GM12878 (cell line): ENCODE data around the gene NDUFC2. TPM values are rescaled to one million over a fixed set of nuclear protein-coding genes. Genes with fewer than 3 reads are reported as not detected.

ENCODE experiments used
- ATAC-seq: fragments of 200-7000 bp; cut with Tn5 transposase; 3 replicates; pipeline ENCODE4 v1.9.1; 2020; ENCODE audit warnings: mild to moderate bottlenecking, moderate library complexity
- BruUV-seq: library from RNA; stranded (reverse); fragments of 400-500 nt; replicated peaks from 2 replicates; lab custom pipeline; 2021; lab: Mats Ljungman, UMichigan
- CTCF ChIA-PET: fragments of 300-600 bp; sonication (Branson Sonifier 250); formaldehyde crosslinking; extraction: SDS; loops from one replicate; lab custom pipeline; 2021; ENCODE audit warnings: inconsistent platforms; lab: Yijun Ruan, JAX
- POLR2A ChIA-PET: fragments of 350-600 bp; formaldehyde crosslinking; extraction: SDS; loops from one replicate; lab custom pipeline; 2021; ENCODE audit warnings: inconsistent platforms; lab: Charles Lee
- RAD21 ChIA-PET: fragments of 300-600 bp; sonication (Branson Sonifier 250); formaldehyde crosslinking; loops from one replicate; lab custom pipeline; 2023; ENCODE audit warnings: antibody characterized with exemption; ENCODE audit not compliant: unreplicated experiment; lab: Charles Lee
- SMC1A ChIA-PET: fragments of 300-600 bp; sonication (Branson Sonifier 250); formaldehyde crosslinking; loops from one replicate; lab custom pipeline; 2023; ENCODE audit not compliant: unreplicated experiment, uncharacterized antibody; lab: Charles Lee
- DNase-seq: peaks from one replicate; pipeline ENCODE4 v3.0.0-alpha.2; 2011; ENCODE audit warnings: low read depth, low spot score
- FAIRE-seq: peaks from 3 replicates; lab custom pipeline; 2011; peaks lifted over from hg19 to GRCh38; lab: Jason Lieb, UNC
- H2AFZ ChIP-seq: 2 replicates; pipeline ENCODE4 v1.6.0; 2011; ENCODE audit warnings: low read depth, low read length, control low read depth; ENCODE audit not compliant: control insufficient read depth
- H3K27ac ChIP-seq: 2 replicates; pipeline ENCODE4 v1.5.1; 2011; ENCODE audit warnings: control low read depth; ENCODE audit not compliant: control insufficient read depth, insufficient read depth
- H3K27me3 ChIP-seq, 2 experiments: replicated peaks in 1 of 2; 2 replicates each; pipeline versions ENCODE4 v1.6.0 to v1.6.1; 2011; ENCODE audit warnings: low read length in 1 of 2; ENCODE audit not compliant: control insufficient read depth in 2 of 2, insufficient read depth in 2 of 2
- H3K36me3 ChIP-seq, 2 experiments: 2 replicates each; pipeline ENCODE4 v1.5.1; 2011; ENCODE audit warnings: low read length in 1 of 2; ENCODE audit not compliant: control insufficient read depth in 2 of 2, insufficient read depth in 2 of 2
- H3K4me1 ChIP-seq: 2 replicates; pipeline ENCODE4 v1.6.1; 2011; ENCODE audit warnings: mild to moderate bottlenecking, low read length, moderate library complexity, mixed read lengths; ENCODE audit not compliant: control insufficient read depth, insufficient read depth
- H3K4me2 ChIP-seq: 2 replicates; pipeline ENCODE4 v1.6.0; 2011; ENCODE audit warnings: control low read depth; ENCODE audit not compliant: control insufficient read depth, insufficient read depth
- H3K4me3 ChIP-seq: fragments of 200-600 bp; sonication (generic); 2 replicates; pipeline ENCODE4 v1.5.1; 2016
- H3K79me2 ChIP-seq: 2 replicates; pipeline ENCODE4 v1.6.0; 2011; ENCODE audit warnings: low read length; ENCODE audit not compliant: control insufficient read depth, insufficient read depth
- H3K9ac ChIP-seq: 2 replicates; pipeline ENCODE4 v1.8.0; 2011; ENCODE audit warnings: low read length, control low read depth, mixed read lengths; ENCODE audit not compliant: control insufficient read depth, insufficient read depth
- H3K9me3 ChIP-seq: replicated peaks from 3 replicates; pipeline ENCODE4 v1.5.1; 2011; ENCODE audit warnings: mild to moderate bottlenecking, low read length; ENCODE audit not compliant: control insufficient read depth, insufficient read depth
- H4K20me1 ChIP-seq: 2 replicates; pipeline ENCODE4 v1.6.0; 2011; ENCODE audit not compliant: control insufficient read depth, insufficient read depth
- ATF7 ChIP-seq: fragments of 450-650 bp; IDR thresholded peaks from 2 replicates; pipeline ENCODE4 v1.6.1; 2016; ENCODE audit warnings: low read depth, mild to moderate bottlenecking
- BHLHE40 ChIP-seq, 2 experiments: fragments of 450-650 bp in 1 of 2; IDR thresholded peaks; 2 replicates each; pipeline ENCODE4 v1.6.1; 2011 to 2017; ENCODE audit warnings: low read depth in 2 of 2, borderline replicate concordance in 1 of 2, improper control_type of control experiment in 1 of 2, low read length in 1 of 2, mild to moderate bottlenecking in 1 of 2
- CREB1 ChIP-seq: IDR thresholded peaks from 2 replicates; pipeline ENCODE4 v1.6.1; 2012; ENCODE audit warnings: low read depth, mild to moderate bottlenecking, inconsistent platforms
- DPF2 ChIP-seq: fragments of 450-650 bp; IDR thresholded peaks from 2 replicates; pipeline ENCODE4 v1.6.1; 2017; ENCODE audit warnings: mild to moderate bottlenecking
- ESRRA ChIP-seq: IDR thresholded peaks from 2 replicates; pipeline ENCODE4 v1.6.1; 2012; ENCODE audit warnings: mild to moderate bottlenecking, low read length, improper control_type of control experiment
- GABPA ChIP-seq: IDR thresholded peaks from 2 replicates; pipeline ENCODE4 v1.6.1; 2014; ENCODE audit warnings: antibody characterized with exemption, low read depth, mild to moderate bottlenecking, inconsistent platforms
- IKZF2 ChIP-seq, 2 experiments: fragments of 450-650 bp; IDR thresholded peaks; 2 replicates each; pipeline ENCODE4 v1.6.1; 2017; ENCODE audit warnings: mild to moderate bottlenecking in 2 of 2, moderate library complexity in 2 of 2
- IRF4 ChIP-seq: IDR thresholded peaks from 2 replicates; pipeline ENCODE4 v1.6.1; 2011; ENCODE audit warnings: low read depth, low read length
- MXI1 ChIP-seq: fragments of 150-350 bp; IDR thresholded peaks from 2 replicates; pipeline ENCODE4 v1.6.1; 2011; ENCODE audit warnings: low read depth, mild to moderate bottlenecking, inconsistent platforms, low read length, improper control_type of control experiment
- NRF1 ChIP-seq: conservative IDR thresholded peaks from 2 replicates; pipeline ENCODE4 v1.6.1; 2011; ENCODE audit warnings: mild to moderate bottlenecking, low read depth, low read length, improper control_type of control experiment
- RCOR1 ChIP-seq: conservative IDR thresholded peaks from 2 replicates; pipeline ENCODE4 v1.6.1; 2012; ENCODE audit warnings: low read depth, low read length, improper control_type of control experiment
- RELA ChIP-seq: fragments of 450-650 bp; IDR thresholded peaks from 2 replicates; pipeline ENCODE4 v1.8.0; 2014; ENCODE audit warnings: borderline replicate concordance; ENCODE audit not compliant: partially characterized antibody
- SMC3 ChIP-seq: IDR thresholded peaks from 2 replicates; pipeline ENCODE4 v1.6.1; 2011; ENCODE audit warnings: low read length, improper control_type of control experiment, borderline replicate concordance
- WRNIP1 ChIP-seq: IDR thresholded peaks from 2 replicates; pipeline ENCODE4 v1.6.1; 2011; ENCODE audit warnings: low read depth, low read length, improper control_type of control experiment, borderline replicate concordance
- YY1 ChIP-seq: IDR thresholded peaks from 2 replicates; pipeline ENCODE4 v1.6.1; 2011; ENCODE audit warnings: low read depth, mild to moderate bottlenecking, low read length
- WGBS: methylation state at CpG from one replicate; pipeline ENCODE4 v1.1.6; 2016; ENCODE audit warnings: low lambda C conversion rate; ENCODE audit not compliant: insufficient replicate concordance, insufficient coverage; ENCODE audit errors: missing lambda C conversion rate; 5-methylcytosine and 5-hydroxymethylcytosine counted together
- in situ Hi-C: fragments of 300-500 bp; cut with MboI; formaldehyde crosslinking; loops from 9 replicates; pipeline ENCODE4 v1.14.3; 2018; ENCODE audit warnings: mixed read lengths
- intact Hi-C: fragments of 100-400 bp; cut with micrococcal nuclease; formaldehyde crosslinking; loops from one replicate; pipeline ENCODE4 v1.14.2; 2022; ENCODE audit not compliant: unreplicated experiment
- polyA plus RNA-seq, 11 experiments: library from polyadenylated mRNA; depleted of rRNA in 4 of 11; unstranded in 6 of 11; stranded (reverse) in 5 of 11; fragments of >200 nt; fragmentation: Nextera tagmentation in 4 of 11; fragmentation: Illumina TruSeq in 1 of 11; extraction: Ambion mirVana in 4 of 11; extraction: Trizol in 1 of 11; gene quantifications; 1 replicate in 1 of 11; 2 replicates in 10 of 11; pipeline versions ENCODE4 v1.2.1 to v1.2.3, GENCODE V29; 2011 to 2016; ENCODE audit warnings: inconsistent platforms in 2 of 11, missing spikeins in 2 of 11, low read depth in 1 of 11
- total RNA-seq, 4 experiments: library from RNA; depleted of rRNA in 3 of 4; stranded (reverse); fragments of >200 nt in 3 of 4; fragmentation: Illumina TruSeq in 1 of 4; extraction: Trizol in 1 of 4; gene quantifications; 2 replicates each; pipeline versions ENCODE4 v1.2.1 to v1.2.3, GENCODE V29; 2013 to 2021
- TF ChIP-seq, protein P1 (sequence below): IDR thresholded peaks from 2 replicates; pipeline ENCODE4 v1.6.1; 2011; ENCODE audit warnings: low read depth, low read length, improper control_type of control experiment, borderline replicate concordance
- TF ChIP-seq, protein P2 (sequence below): IDR thresholded peaks from 2 replicates; pipeline ENCODE4 v1.6.1; 2012; ENCODE audit warnings: low read depth, low read length, improper control_type of control experiment
- TF ChIP-seq, protein P3 (sequence below): fragments of 450-650 bp; IDR thresholded peaks from 2 replicates; pipeline ENCODE4 v1.6.1; 2017; ENCODE audit warnings: borderline replicate concordance

NDUFC2 gene
- total and polyA plus RNA-seq, 10 of the 15 experiments (the other 5 are each of a cell fraction or from before 2014, with no cell fraction given): 103 to 529 (median 192) TPM

DNA sequence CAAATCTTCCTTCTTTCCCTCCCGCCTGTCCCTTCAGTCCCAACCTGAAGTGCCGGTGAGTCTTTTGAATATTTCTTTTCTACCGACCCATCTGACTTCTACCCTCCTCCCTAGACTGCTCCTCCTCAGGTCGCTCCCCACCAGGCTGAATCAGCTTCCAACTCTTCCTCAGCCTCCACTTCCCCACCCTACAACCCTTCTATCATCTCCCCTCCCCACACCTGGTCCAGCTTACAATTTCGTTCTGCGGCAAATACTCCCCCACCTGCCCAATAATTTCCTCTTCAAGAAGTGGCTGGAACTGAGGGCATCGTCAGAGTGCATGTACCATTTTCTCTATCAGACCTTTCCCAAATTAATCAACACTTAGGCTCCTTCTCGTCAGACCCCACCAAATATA is 2.5 kb upstream of the NDUFC2 start:
- CTCF ChIA-PET: no interaction called here
- no peak overlapping the region for H3K27ac ChIP-seq
- FAIRE-seq: no peak
- BruUV-seq: no TSS peak
- H3K79me2 ChIP-seq: peaks cover 27% of the 10 kb centered on the region
- H4K20me1 ChIP-seq: no peaks in the 10 kb centered on the region
- RAD21 ChIA-PET: no interaction called here
- no peak for ATAC-seq
- H3K4me3 ChIP-seq: no peak overlapping the region
- POLR2A ChIA-PET: no interaction called here
- WGBS: 90% methylated on average over 8 of the region's 8 CpGs
- TF ChIP-seq IRF4 (no peak), RELA (no peak), SMC3 (no peak), NRF1 (no peak), MXI1 (no peak), ATF7 (no peak), RCOR1 (no peak), BHLHE40 (IDR thresholded peaks at IDR 0.05; ENCODE audit: borderline replicate concordance in 1 of 2, low read depth in 2 of 2, low read length in 1 of 2) (no peak), YY1 (no peak), GABPA (no peak), IKZF2 (IDR thresholded peaks at IDR 0.05) (no peak), DPF2 (no peak), WRNIP1 (no peak), ESRRA (no peak), CREB1 (no peak)
- TF ChIP-seq, protein P1, sequence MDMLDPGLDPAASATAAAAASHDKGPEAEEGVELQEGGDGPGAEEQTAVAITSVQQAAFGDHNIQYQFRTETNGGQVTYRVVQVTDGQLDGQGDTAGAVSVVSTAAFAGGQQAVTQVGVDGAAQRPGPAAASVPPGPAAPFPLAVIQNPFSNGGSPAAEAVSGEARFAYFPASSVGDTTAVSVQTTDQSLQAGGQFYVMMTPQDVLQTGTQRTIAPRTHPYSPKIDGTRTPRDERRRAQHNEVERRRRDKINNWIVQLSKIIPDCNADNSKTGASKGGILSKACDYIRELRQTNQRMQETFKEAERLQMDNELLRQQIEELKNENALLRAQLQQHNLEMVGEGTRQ: no peak
- TF ChIP-seq, protein P2, sequence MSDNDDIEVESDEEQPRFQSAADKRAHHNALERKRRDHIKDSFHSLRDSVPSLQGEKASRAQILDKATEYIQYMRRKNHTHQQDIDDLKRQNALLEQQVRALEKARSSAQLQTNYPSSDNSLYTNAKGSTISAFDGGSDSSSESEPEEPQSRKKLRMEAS: no peak
- TF ChIP-seq, protein P3, sequence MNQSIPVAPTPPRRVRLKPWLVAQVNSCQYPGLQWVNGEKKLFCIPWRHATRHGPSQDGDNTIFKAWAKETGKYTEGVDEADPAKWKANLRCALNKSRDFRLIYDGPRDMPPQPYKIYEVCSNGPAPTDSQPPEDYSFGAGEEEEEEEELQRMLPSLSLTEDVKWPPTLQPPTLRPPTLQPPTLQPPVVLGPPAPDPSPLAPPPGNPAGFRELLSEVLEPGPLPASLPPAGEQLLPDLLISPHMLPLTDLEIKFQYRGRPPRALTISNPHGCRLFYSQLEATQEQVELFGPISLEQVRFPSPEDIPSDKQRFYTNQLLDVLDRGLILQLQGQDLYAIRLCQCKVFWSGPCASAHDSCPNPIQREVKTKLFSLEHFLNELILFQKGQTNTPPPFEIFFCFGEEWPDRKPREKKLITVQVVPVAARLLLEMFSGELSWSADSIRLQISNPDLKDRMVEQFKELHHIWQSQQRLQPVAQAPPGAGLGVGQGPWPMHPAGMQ: no peak
- H3K4me1 ChIP-seq: peaks cover 4% of the 10 kb centered on the region
- in situ Hi-C loops: no loop called here
- intact Hi-C loops: no loop called here
- H2AFZ ChIP-seq: no peak overlapping the region
- no peaks in the 10 kb centered on the region for H3K9me3 ChIP-seq
- H3K27me3 ChIP-seq: no peaks in the 10 kb centered on the region
- SMC1A ChIA-PET: no interaction called here
- no peak for DNase-seq
- H3K36me3 ChIP-seq: no peaks in the 10 kb centered on the region
- H3K9ac ChIP-seq: no peak overlapping the region
- H3K4me2 ChIP-seq: no peak overlapping the region
